Body of pancreas (tissue), 4 donors: ENCODE data around the gene CAMK1D.

ENCODE experiments used
- POLR2A ChIP-seq, 3 donors: fragments of 450-650 bp; IDR thresholded peaks; one replicate each; pipeline ENCODE4 v1.6.1; 2016; ENCODE audit warnings: antibody characterized with exemption in 3 of 3, mild to moderate bottlenecking in 2 of 3
- TF ChIP-seq, protein P1 (sequence below), 7 experiments: fragments of 450-650 bp in 4 of 7; fragments of 200-600 bp in 3 of 7; sonication (generic) in 3 of 7; IDR thresholded peaks; one replicate each; pipeline ENCODE4 v1.5.1; 2016 to 2019; ENCODE audit warnings: antibody characterized with exemption in 7 of 7

DNA sequence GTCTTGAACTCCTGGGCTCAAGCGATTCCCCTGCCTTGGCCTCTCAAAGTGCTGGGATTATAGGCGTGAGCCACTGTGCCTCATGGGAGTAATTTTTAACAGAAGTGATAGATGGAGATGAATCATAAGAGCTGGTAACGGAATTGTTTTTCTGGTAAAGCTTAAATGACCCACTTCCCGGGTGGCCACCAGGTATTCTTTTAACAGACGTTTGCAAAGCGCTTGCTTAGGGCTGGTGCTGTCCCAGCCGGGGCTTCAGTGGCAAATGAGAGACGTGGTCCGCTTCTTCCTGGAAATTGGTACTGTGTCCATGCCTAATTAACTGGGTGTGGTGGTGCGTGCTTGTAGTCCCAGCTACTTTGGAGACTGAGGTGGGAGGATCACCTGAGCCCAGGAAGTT lies 23.5 kb downstream of the CAMK1D start:
- TF ChIP-seq, protein P1, sequence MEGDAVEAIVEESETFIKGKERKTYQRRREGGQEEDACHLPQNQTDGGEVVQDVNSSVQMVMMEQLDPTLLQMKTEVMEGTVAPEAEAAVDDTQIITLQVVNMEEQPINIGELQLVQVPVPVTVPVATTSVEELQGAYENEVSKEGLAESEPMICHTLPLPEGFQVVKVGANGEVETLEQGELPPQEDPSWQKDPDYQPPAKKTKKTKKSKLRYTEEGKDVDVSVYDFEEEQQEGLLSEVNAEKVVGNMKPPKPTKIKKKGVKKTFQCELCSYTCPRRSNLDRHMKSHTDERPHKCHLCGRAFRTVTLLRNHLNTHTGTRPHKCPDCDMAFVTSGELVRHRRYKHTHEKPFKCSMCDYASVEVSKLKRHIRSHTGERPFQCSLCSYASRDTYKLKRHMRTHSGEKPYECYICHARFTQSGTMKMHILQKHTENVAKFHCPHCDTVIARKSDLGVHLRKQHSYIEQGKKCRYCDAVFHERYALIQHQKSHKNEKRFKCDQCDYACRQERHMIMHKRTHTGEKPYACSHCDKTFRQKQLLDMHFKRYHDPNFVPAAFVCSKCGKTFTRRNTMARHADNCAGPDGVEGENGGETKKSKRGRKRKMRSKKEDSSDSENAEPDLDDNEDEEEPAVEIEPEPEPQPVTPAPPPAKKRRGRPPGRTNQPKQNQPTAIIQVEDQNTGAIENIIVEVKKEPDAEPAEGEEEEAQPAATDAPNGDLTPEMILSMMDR (IDR thresholded peaks at IDR 0.05): no peak
- no peak for TF ChIP-seq POLR2A (IDR thresholded peaks at IDR 0.05)
